ENCODE measurements around the gene LENG8. TPM values are rescaled to one million over a fixed set of nuclear protein-coding genes. Genes with fewer than 3 reads are reported as not detected.

LENG8 gene
- total RNA-seq, 1 experiment from 2014 or later = 148 TPM

DNA sequence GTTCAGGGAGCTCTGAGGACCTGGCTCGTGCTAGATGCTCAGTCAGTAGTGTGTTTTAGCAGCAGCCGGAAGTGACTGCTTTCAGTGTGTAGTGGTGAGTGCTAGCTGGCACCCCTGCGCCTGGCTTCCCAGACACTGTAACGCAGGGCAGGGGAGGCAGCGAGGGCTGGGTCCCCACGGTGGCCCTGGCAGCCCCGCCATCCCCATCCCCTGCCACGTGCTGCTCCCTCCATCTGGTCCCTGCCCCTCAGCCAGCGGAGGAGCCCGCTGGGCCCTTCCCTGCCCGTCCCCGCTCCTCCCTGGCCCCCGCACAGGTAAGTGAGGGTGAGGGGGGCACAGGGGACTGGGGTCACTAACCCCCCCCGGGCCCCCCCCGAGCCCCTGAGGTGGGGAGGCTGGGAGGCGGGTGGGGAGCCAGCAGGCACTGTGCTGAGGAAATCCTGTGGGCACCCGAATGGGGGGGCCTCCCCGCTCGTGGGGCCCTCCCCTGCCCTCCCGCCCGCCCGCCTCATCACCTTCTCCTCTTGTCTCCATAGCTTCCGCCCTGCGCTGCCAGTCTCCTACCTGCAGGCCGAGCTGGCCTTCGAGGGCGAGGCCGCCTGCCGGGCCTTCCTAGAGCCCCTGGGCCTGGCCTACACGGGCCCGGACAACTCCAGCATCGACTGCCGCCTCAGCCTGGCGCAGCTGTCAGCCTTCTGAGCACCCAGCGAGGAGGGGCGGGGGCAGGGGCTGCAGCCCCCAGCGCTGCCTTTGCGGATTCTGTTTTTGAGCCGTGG is 11.4 kb downstream of the LENG8 start:
- no peak overlapping the region for H2AFZ ChIP-seq (ENCODE audit: low read length)
- peaks cover 11% of the 10 kb centered on the region for H3K23me2 ChIP-seq (ENCODE audit: insufficient read length, low read depth, low read length, poor library complexity, severe bottlenecking)
- no peak overlapping the region for H4K91ac ChIP-seq (ENCODE audit: insufficient read length, low read depth, low read length)
- WGBS (ENCODE audit: extremely low coverage, insufficient read length, low lambda C conversion rate) = no CpG with 5 or more reads among the region's 39 CpGs
- H3K9ac ChIP-seq (ENCODE audit: extremely low read depth, insufficient read length, low read length) = no peak overlapping the region
- H3K4me2 ChIP-seq (ENCODE audit: insufficient read depth, insufficient read length, low read length) = no peak overlapping the region
- no peak overlapping the region for H4K5ac ChIP-seq (ENCODE audit: insufficient read length, low read depth, low read length)
- no peak overlapping the region for H4K8ac ChIP-seq (replicated peaks; ENCODE audit: insufficient read length, low read depth, low read length)
- H3K79me1 ChIP-seq (ENCODE audit: insufficient read depth, low read depth, low read length, poor library complexity, severe bottlenecking) = no peaks in the 10 kb centered on the region
- no peaks in the 10 kb centered on the region for H3K79me2 ChIP-seq (ENCODE audit: insufficient read depth, low read length)
- no peak overlapping the region for H2BK15ac ChIP-seq (ENCODE audit: low read depth, low read length)
- no peak overlapping the region for H3T11ph ChIP-seq (ENCODE audit: low read length)
- Mint-ChIP-seq H3K27ac (no peak overlapping the region), H3K36me3 (ENCODE audit: insufficient read depth in 1 of 3, low read depth in 3 of 3) (peaks cover 27 to 60% (median 57%) of the 10 kb centered on the region in 3 experiments; a peak in 6 of 7 replicates), H3K9me3 (peaks cover 0 to 2% of the 10 kb centered on the region in 2 experiments; a peak in 1 of 5 replicates), H3K4me1 (peaks cover 7% of the 10 kb centered on the region in 2 experiments; a peak in 3 of 4 replicates), H3K4me3 (no peak overlapping the region), H3K27me3 (ENCODE audit: low read depth) (peaks cover 3% of the 10 kb centered on the region)
- no peak overlapping the region for H2BK120ac ChIP-seq (ENCODE audit: low read depth, low read length, poor library complexity, severe bottlenecking)
- no peak overlapping the region for H2BK5ac ChIP-seq (ENCODE audit: insufficient read length, low read length)
- H3K14ac ChIP-seq (ENCODE audit: insufficient read depth, low read length) = no peak overlapping the region
- no peak overlapping the region for H3K18ac ChIP-seq (ENCODE audit: insufficient read length, low read depth, low read length)
- H3K4me1 ChIP-seq (ENCODE audit: insufficient read depth, low read length) = no peaks in the 10 kb centered on the region
- H3K27ac ChIP-seq (ENCODE audit: insufficient read length, low read depth, low read length) = no peak overlapping the region
- H3K4ac ChIP-seq (ENCODE audit: low read depth, low read length) = no peak overlapping the region
- no peak overlapping the region for H2BK12ac ChIP-seq (ENCODE audit: insufficient read length, low read depth, low read length)
- H3K56ac ChIP-seq (ENCODE audit: insufficient read length, low read depth, low read length) = no peak overlapping the region
- H3K27me3 ChIP-seq (ENCODE audit: insufficient read depth, low read length) = no peaks in the 10 kb centered on the region
- TF ChIP-seq CTCF (conservative IDR thresholded peaks at IDR 0.05) = no peak
- no peak overlapping the region for H2AK5ac ChIP-seq (ENCODE audit: insufficient read length, low read length)
- no peaks in the 10 kb centered on the region for H3K9me3 ChIP-seq (ENCODE audit: control insufficient read depth, low read depth, low read length)
- H4K20me1 ChIP-seq (ENCODE audit: control insufficient read depth, insufficient read depth, insufficient read length) = no peaks in the 10 kb centered on the region
- H2BK20ac ChIP-seq (ENCODE audit: low read depth, low read length, poor library complexity, severe bottlenecking) = no peak overlapping the region
- DNase-seq = no peak
- no peak overlapping the region for H3K23ac ChIP-seq (ENCODE audit: insufficient read length, low read depth, low read length)

Measured in H9 (cell line).